Stimulated activated CD4-positive, alpha-beta T cell treated with anti-CD3 and anti-CD28 coated beads, Interleukin-15, amount 100 ng/mL, for 24 hours (primary cell): Measurements from ENCODE around the gene KRTAP5-6.
"Not testable (repeated sequence)": the region's sequence is repeated elsewhere in the genome, so short reads cannot be mapped to it uniquely, and the experiment has no call there.

Experiments used
- DNase-seq: peaks from one replicate; pipeline ENCODE4 v3.0.0-alpha.2; 2020

Gene KRTAP5-6

GRCh38 chr11:1661454-1662269 is 35.3 kb upstream of the KRTAP5-6 start:
- DNase-seq, result not testable (repeated sequence)

GRCh38 chr11:1662699-1663283 is 34.2 kb upstream of the KRTAP5-6 start:
- not testable (repeated sequence) for DNase-seq

GRCh38 chr11:1665313-1665712 is 31.7 kb upstream of the KRTAP5-6 start:
- no peak for DNase-seq

- no peak for DNase-seq
These were observed 29.7 kb upstream of the KRTAP5-6 start for GRCh38 chr11:1667121-1667850.

GRCh38 chr11:1667906-1668305 is 29.1 kb upstream of the KRTAP5-6 start:
- no peak for DNase-seq

GRCh38 chr11:1668911-1669473 is 28.0 kb upstream of the KRTAP5-6 start:
- DNase-seq, result no peak

- no peak for DNase-seq
These were observed 27.3 kb upstream of the KRTAP5-6 start for GRCh38 chr11:1669546-1670218.

GRCh38 chr11:1670457-1670856 is 26.5 kb upstream of the KRTAP5-6 start:
- DNase-seq, result not testable (repeated sequence)

- DNase-seq, result no peak
These were observed 26.1 kb upstream of the KRTAP5-6 start for GRCh38 chr11:1670905-1671371.

- DNase-seq, result no peak
These were observed 25.3 kb upstream of the KRTAP5-6 start for GRCh38 chr11:1671658-1672057.

GRCh38 chr11:1672613-1673350 is 24.2 kb upstream of the KRTAP5-6 start:
- DNase-seq, result no peak

GRCh38 chr11:1673446-1674172 is 23.4 kb upstream of the KRTAP5-6 start:
- no peak for DNase-seq

GRCh38 chr11:1674173-1675131 is 22.5 kb upstream of the KRTAP5-6 start:
- DNase-seq, result no peak

- DNase-seq, result no peak
These were observed 21.3 kb upstream of the KRTAP5-6 start for GRCh38 chr11:1675536-1676228.

GRCh38 chr11:1676229-1676740 is 20.7 kb upstream of the KRTAP5-6 start:
- DNase-seq, result no peak

GRCh38 chr11:1679881-1680280 is 17.1 kb upstream of the KRTAP5-6 start:
- no peak for DNase-seq

GRCh38 chr11:1682225-1682905 is 14.6 kb upstream of the KRTAP5-6 start:
- DNase-seq, result no peak

- DNase-seq, result not testable (repeated sequence)
These were observed 13.8 kb upstream of the KRTAP5-6 start for GRCh38 chr11:1683216-1683615.
